ENCODE results near the gene RNF186. TPM values are rescaled to one million over a fixed set of nuclear protein-coding genes. Genes with fewer than 3 reads are reported as not detected.
"Not testable (repeated sequence)": the region's sequence is repeated elsewhere in the genome, so short reads cannot be mapped to it uniquely, and the experiment has no call there.

RNF186 gene
- polyA plus RNA-seq, 2 donors: 0.06 TPM; not detected in 1

- Histone ChIP-seq H3K27me3 (ENCODE audit: control insufficient read depth in 1 of 2, insufficient read depth in 2 of 2, low read length in 2 of 2) (no peaks in the 10 kb centered on the region), H3K9me3 (ENCODE audit: control insufficient read depth in 2 of 2, insufficient read depth in 1 of 2, low read depth in 1 of 2, low read length in 1 of 2) (no peaks in the 10 kb centered on the region), H3K27ac (ENCODE audit: low read depth in 2 of 2, low read length in 1 of 2) (no peak overlapping the region), H3K4me3 (ENCODE audit: low read depth in 1 of 2, low read length in 2 of 2) (no peak overlapping the region), H3K4me1 (ENCODE audit: control insufficient read depth in 2 of 2, insufficient read depth in 2 of 2, low read length in 1 of 2) (no peaks in the 10 kb centered on the region), H3K36me3 (ENCODE audit: control insufficient read depth in 2 of 2, insufficient read depth in 2 of 2, low read length in 1 of 2) (no peaks in the 10 kb centered on the region)
- WGBS, 2 donors: 73 to 85% methylated on average over 1 of the region's 1 CpG
These were observed 37.0 kb upstream of the RNF186 start for GRCh38 chr1:19852036-19852435.

- Histone ChIP-seq H3K27me3 (ENCODE audit: control insufficient read depth in 1 of 2, insufficient read depth in 2 of 2, low read length in 2 of 2) (no peaks in the 10 kb centered on the region), H3K27ac (ENCODE audit: low read depth in 2 of 2, low read length in 1 of 2) (no peak overlapping the region), H3K4me3 (ENCODE audit: low read depth in 1 of 2, low read length in 2 of 2) (no peak overlapping the region), H3K36me3 (ENCODE audit: control insufficient read depth in 2 of 2, insufficient read depth in 2 of 2, low read length in 1 of 2) (no peaks in the 10 kb centered on the region), H3K9me3 (ENCODE audit: control insufficient read depth in 2 of 2, insufficient read depth in 1 of 2, low read depth in 1 of 2, low read length in 1 of 2) (no peaks in the 10 kb centered on the region), H3K4me1 (ENCODE audit: control insufficient read depth in 2 of 2, insufficient read depth in 2 of 2, low read length in 1 of 2) (no peaks in the 10 kb centered on the region)
- 44 to 61% methylated on average over 7 of the region's 7 CpGs for WGBS, 2 donors
These were observed 35.1 kb upstream of the RNF186 start for GRCh38 chr1:19850214-19850613.

DNA sequence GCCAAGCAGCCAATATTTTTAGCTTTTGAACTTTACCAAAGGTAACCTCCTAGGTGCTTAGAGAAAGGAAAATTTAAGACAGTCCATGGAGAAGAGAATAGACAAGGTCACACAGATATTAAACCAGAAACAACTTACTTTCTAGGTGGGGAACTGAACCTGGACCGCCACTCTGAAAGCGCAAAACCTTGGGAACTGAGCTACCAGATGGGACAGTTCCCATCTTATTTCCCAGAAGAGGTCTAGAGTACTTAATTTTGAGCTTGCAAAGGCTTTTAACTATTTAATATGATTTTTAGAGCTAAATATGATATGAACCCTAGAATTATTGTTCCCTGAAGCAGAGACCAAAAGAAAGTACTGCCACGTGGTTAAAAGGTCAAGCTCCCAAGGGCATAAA lies 34.2 kb upstream of the RNF186 start:
- H3K4me3 ChIP-seq (ENCODE audit: low read depth in 1 of 2, low read length in 2 of 2); H3K27me3 ChIP-seq (ENCODE audit: control insufficient read depth in 1 of 2, insufficient read depth in 2 of 2, low read length in 2 of 2); H3K27ac ChIP-seq (ENCODE audit: low read depth in 2 of 2, low read length in 1 of 2); H3K36me3 ChIP-seq (ENCODE audit: control insufficient read depth in 2 of 2, insufficient read depth in 2 of 2, low read length in 1 of 2); H3K9me3 ChIP-seq (ENCODE audit: control insufficient read depth in 2 of 2, insufficient read depth in 1 of 2, low read depth in 1 of 2, low read length in 1 of 2); H3K4me1 ChIP-seq (ENCODE audit: control insufficient read depth in 2 of 2, insufficient read depth in 2 of 2, low read length in 1 of 2): not testable (repeated sequence)
- 66 to 79% methylated on average over 3 of the region's 3 CpGs for WGBS, 2 donors

GRCh38 chr1:19847334-19847733 lies 32.3 kb upstream of the RNF186 start:
- not testable (repeated sequence) for H3K36me3 ChIP-seq (ENCODE audit: control insufficient read depth in 2 of 2, insufficient read depth in 2 of 2, low read length in 1 of 2); H3K27ac ChIP-seq (ENCODE audit: low read depth in 2 of 2, low read length in 1 of 2); H3K27me3 ChIP-seq (ENCODE audit: control insufficient read depth in 1 of 2, insufficient read depth in 2 of 2, low read length in 2 of 2); H3K4me3 ChIP-seq (ENCODE audit: low read depth in 1 of 2, low read length in 2 of 2); H3K4me1 ChIP-seq (ENCODE audit: control insufficient read depth in 2 of 2, insufficient read depth in 2 of 2, low read length in 1 of 2); H3K9me3 ChIP-seq (ENCODE audit: control insufficient read depth in 2 of 2, insufficient read depth in 1 of 2, low read depth in 1 of 2, low read length in 1 of 2)
- WGBS, 2 donors: 74 to 75% methylated on average over 9 of the region's 9 CpGs

DNA sequence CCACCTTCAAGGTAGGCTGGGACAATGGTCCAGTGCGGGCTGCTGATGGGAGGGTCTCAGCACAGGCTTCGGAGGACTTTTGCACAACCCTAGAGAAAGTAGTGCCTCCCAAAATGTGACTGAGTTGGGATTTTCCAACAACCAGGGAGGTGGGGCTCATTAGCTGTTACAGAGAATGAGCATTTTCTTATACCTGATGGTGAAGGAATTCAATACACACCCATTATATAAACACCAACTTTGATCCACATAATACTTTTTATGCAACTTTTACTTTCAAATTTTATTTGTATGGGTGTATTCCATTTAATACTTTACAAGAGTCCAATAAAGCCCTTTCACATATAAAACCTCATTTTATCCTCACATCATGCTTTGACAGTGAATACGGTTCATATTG lies 31.3 kb upstream of the RNF186 start:
- WGBS, 2 donors: 78 to 91% methylated on average over 3 of the region's 3 CpGs
- no peak overlapping the region for H3K27ac ChIP-seq (ENCODE audit: low read depth in 2 of 2, low read length in 1 of 2)

DNA sequence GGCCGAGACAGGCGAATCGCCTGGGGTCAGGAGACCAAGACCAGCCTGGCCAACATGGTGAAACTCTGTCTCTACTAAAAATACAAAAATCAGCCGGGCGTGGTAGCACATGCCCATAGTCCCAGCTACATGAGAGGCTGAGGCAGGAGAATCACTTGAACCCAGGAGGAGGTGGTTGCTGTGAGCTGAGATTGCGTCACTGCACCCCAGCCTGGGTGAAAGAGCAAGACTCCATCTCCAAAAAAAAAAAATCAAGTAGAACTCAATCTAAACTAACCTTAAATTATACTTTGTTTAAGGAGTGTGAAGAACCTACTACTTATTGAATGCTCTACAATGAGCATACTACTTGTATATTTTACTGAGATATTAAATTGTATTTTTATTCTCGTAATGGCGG lies 30.5 kb upstream of the RNF186 start:
- no peaks in the 10 kb centered on the region for H3K36me3 ChIP-seq (ENCODE audit: control insufficient read depth in 2 of 2, insufficient read depth in 2 of 2, low read length in 1 of 2)
- H3K4me1 ChIP-seq (ENCODE audit: control insufficient read depth in 2 of 2, insufficient read depth in 2 of 2, low read length in 1 of 2): no peaks in the 10 kb centered on the region
- no peaks in the 10 kb centered on the region for H3K9me3 ChIP-seq (ENCODE audit: control insufficient read depth in 2 of 2, insufficient read depth in 1 of 2, low read depth in 1 of 2, low read length in 1 of 2)
- H3K27me3 ChIP-seq (ENCODE audit: control insufficient read depth in 1 of 2, insufficient read depth in 2 of 2, low read length in 2 of 2): no peaks in the 10 kb centered on the region
- no peak overlapping the region for H3K4me3 ChIP-seq (ENCODE audit: low read depth in 1 of 2, low read length in 2 of 2)
- 86 to 89% methylated on average over 8 of the region's 8 CpGs for WGBS, 2 donors
- no peak overlapping the region for H3K27ac ChIP-seq (ENCODE audit: low read depth in 2 of 2, low read length in 1 of 2)

More for the DNA sequence above, 31.3 kb upstream of the RNF186 start:
- Histone ChIP-seq H3K4me3 (ENCODE audit: low read depth in 1 of 2, low read length in 2 of 2) (no peak overlapping the region), H3K4me1 (ENCODE audit: control insufficient read depth in 2 of 2, insufficient read depth in 2 of 2, low read length in 1 of 2) (no peaks in the 10 kb centered on the region), H3K36me3 (ENCODE audit: control insufficient read depth in 2 of 2, insufficient read depth in 2 of 2, low read length in 1 of 2) (no peaks in the 10 kb centered on the region), H3K9me3 (ENCODE audit: control insufficient read depth in 2 of 2, insufficient read depth in 1 of 2, low read depth in 1 of 2, low read length in 1 of 2) (no peaks in the 10 kb centered on the region), H3K27me3 (ENCODE audit: control insufficient read depth in 1 of 2, insufficient read depth in 2 of 2, low read length in 2 of 2) (no peaks in the 10 kb centered on the region)

GRCh38 chr1:19844731-19845495 lies 29.8 kb upstream of the RNF186 start:
- Histone ChIP-seq H3K4me1 (ENCODE audit: control insufficient read depth in 2 of 2, insufficient read depth in 2 of 2, low read length in 1 of 2) (no peaks in the 10 kb centered on the region), H3K36me3 (ENCODE audit: control insufficient read depth in 2 of 2, insufficient read depth in 2 of 2, low read length in 1 of 2) (no peaks in the 10 kb centered on the region), H3K27ac (ENCODE audit: low read depth in 2 of 2, low read length in 1 of 2) (no peak overlapping the region), H3K27me3 (ENCODE audit: control insufficient read depth in 1 of 2, insufficient read depth in 2 of 2, low read length in 2 of 2) (no peaks in the 10 kb centered on the region), H3K9me3 (ENCODE audit: control insufficient read depth in 2 of 2, insufficient read depth in 1 of 2, low read depth in 1 of 2, low read length in 1 of 2) (no peaks in the 10 kb centered on the region), H3K4me3 (ENCODE audit: low read depth in 1 of 2, low read length in 2 of 2) (no peak overlapping the region)
- WGBS, 2 donors: 34 to 35% methylated on average over 11 of the region's 11 CpGs

DNA sequence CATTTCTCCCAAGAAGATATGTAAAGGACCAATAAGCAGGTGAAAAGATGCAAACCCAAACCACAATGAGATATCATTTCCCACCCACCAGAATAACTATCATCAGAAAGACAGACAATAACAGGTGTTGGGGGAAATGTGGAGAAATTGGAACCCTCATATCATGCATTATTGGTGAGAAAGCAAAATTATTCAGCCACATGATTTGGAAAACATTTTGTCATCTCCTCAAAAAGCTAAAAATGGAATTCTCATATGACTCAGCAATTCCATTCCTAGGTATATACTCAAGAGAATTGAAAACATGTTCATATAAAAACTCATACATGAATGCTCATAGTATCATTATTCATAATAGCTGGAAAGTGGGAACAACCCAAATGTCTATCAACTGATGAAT lies 25.1 kb upstream of the RNF186 start:
- Histone ChIP-seq H3K4me3 (ENCODE audit: low read depth in 1 of 2, low read length in 2 of 2) (no peak overlapping the region), H3K27me3 (ENCODE audit: control insufficient read depth in 1 of 2, insufficient read depth in 2 of 2, low read length in 2 of 2) (no peaks in the 10 kb centered on the region), H3K36me3 (ENCODE audit: control insufficient read depth in 2 of 2, insufficient read depth in 2 of 2, low read length in 1 of 2) (no peaks in the 10 kb centered on the region), H3K27ac (ENCODE audit: low read depth in 2 of 2, low read length in 1 of 2) (no peak overlapping the region), H3K4me1 (ENCODE audit: control insufficient read depth in 2 of 2, insufficient read depth in 2 of 2, low read length in 1 of 2) (no peaks in the 10 kb centered on the region), H3K9me3 (ENCODE audit: control insufficient read depth in 2 of 2, insufficient read depth in 1 of 2, low read depth in 1 of 2, low read length in 1 of 2) (no peaks in the 10 kb centered on the region)

DNA sequence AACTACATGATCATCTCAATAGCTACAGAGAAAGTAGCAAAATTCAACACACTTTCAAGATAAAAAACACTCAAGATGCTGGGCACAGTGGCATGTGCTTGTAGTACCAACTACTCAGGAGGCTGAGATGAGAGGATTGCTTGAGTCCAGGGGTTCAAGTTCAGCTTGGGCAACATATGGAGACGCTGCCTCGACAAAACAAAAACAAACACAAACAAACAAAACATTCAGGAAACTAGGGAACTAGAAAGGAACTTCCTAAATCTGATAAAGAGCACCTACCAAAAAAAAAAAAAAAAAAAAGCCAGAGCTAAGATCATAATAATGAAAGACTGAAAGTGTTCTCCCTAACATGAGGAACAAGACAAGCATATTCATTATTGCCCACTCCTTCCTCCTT lies 22.8 kb upstream of the RNF186 start:
- H3K27me3 ChIP-seq (ENCODE audit: control insufficient read depth in 1 of 2, insufficient read depth in 2 of 2, low read length in 2 of 2): no peaks in the 10 kb centered on the region
- no peaks in the 10 kb centered on the region for H3K9me3 ChIP-seq (ENCODE audit: control insufficient read depth in 2 of 2, insufficient read depth in 1 of 2, low read depth in 1 of 2, low read length in 1 of 2)
- 65 to 66% methylated on average over 2 of the region's 2 CpGs for WGBS, 2 donors
- H3K4me1 ChIP-seq (ENCODE audit: control insufficient read depth in 2 of 2, insufficient read depth in 2 of 2, low read length in 1 of 2): no peaks in the 10 kb centered on the region
- H3K36me3 ChIP-seq (ENCODE audit: control insufficient read depth in 2 of 2, insufficient read depth in 2 of 2, low read length in 1 of 2): no peaks in the 10 kb centered on the region
- no peak overlapping the region for H3K27ac ChIP-seq (ENCODE audit: low read depth in 2 of 2, low read length in 1 of 2)
- H3K4me3 ChIP-seq (ENCODE audit: low read depth in 1 of 2, low read length in 2 of 2): no peak overlapping the region

DNA sequence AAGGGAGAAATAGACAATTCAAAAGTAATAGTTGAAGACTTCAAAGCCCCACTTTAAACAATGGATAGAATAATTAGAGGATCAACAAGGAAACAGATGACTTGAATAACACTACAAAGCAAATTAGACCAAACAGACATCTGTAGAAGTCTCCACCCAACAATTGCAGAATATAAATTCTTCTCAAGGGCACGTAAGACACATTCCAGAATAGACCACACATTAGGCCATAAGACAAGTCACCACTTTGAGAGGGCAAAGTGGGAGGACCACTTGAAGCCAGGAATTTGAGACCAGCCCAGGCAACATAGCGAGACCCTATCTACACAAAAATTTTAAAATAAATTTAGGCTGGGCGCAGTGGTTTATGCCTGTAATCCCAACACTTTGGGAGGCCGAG lies 20.5 kb upstream of the RNF186 start:
- Histone ChIP-seq H3K27me3 (ENCODE audit: control insufficient read depth in 1 of 2, insufficient read depth in 2 of 2, low read length in 2 of 2) (no peaks in the 10 kb centered on the region), H3K9me3 (ENCODE audit: control insufficient read depth in 2 of 2, insufficient read depth in 1 of 2, low read depth in 1 of 2, low read length in 1 of 2) (no peaks in the 10 kb centered on the region), H3K27ac (ENCODE audit: low read depth in 2 of 2, low read length in 1 of 2) (no peak overlapping the region), H3K4me3 (ENCODE audit: low read depth in 1 of 2, low read length in 2 of 2) (no peak overlapping the region), H3K4me1 (ENCODE audit: control insufficient read depth in 2 of 2, insufficient read depth in 2 of 2, low read length in 1 of 2) (no peaks in the 10 kb centered on the region), H3K36me3 (ENCODE audit: control insufficient read depth in 2 of 2, insufficient read depth in 2 of 2, low read length in 1 of 2) (no peaks in the 10 kb centered on the region)
- 84 to 91% methylated on average over 4 of the region's 4 CpGs for WGBS, 2 donors

All from esophagus (tissue), 2 donors.